Fibroblast of mammary gland (primary cell): Measurements from ENCODE around the gene SLC6A11.
A peak's percentile ranks its signal among the peaks of the same experiment; 100 is the strongest.

Experiments used
- DNase-seq: peaks from one replicate; pipeline ENCODE4 v3.0.0-alpha.2; 2010; ENCODE audit warnings: low read depth
- H3K4me3 ChIP-seq: 2 replicates; pipeline ENCODE4 v1.5.1; 2011; ENCODE audit warnings: low read depth, mild to moderate bottlenecking, low read length, moderate library complexity; ENCODE audit not compliant: control insufficient read depth
- CTCF ChIP-seq: conservative IDR thresholded peaks from 2 replicates; pipeline ENCODE4 v1.5.1; 2011; ENCODE audit warnings: low read depth, low read length, inconsistent platforms; ENCODE audit not compliant: control insufficient read depth, insufficient read depth

The SLC6A11 gene

GRCh38 chr3:10925436-10926255 lies 109.6 kb downstream of the SLC6A11 start:
- no peak for TF ChIP-seq CTCF
- no peak overlapping the region for H3K4me3 ChIP-seq
- no peak for DNase-seq

- no peak for TF ChIP-seq CTCF
- no peak for DNase-seq
- H3K4me3 ChIP-seq: no peak overlapping the region
These were observed 110.3 kb downstream of the SLC6A11 start for GRCh38 chr3:10926256-10926810.

GRCh38 chr3:10926811-10927521 lies 110.9 kb downstream of the SLC6A11 start:
- H3K4me3 ChIP-seq: no peak overlapping the region
- peak; percentile 4 for DNase-seq
- no peak for TF ChIP-seq CTCF

- H3K4me3 ChIP-seq: no peak overlapping the region
- no peak for DNase-seq
- no peak for TF ChIP-seq CTCF
These were observed 111.5 kb downstream of the SLC6A11 start for GRCh38 chr3:10927551-10927950.

- no peak for DNase-seq
- no peak overlapping the region for H3K4me3 ChIP-seq
- TF ChIP-seq CTCF: no peak
These were observed 112.5 kb downstream of the SLC6A11 start for GRCh38 chr3:10928407-10928960.

- no peak overlapping the region for H3K4me3 ChIP-seq
- TF ChIP-seq CTCF: no peak
- no peak for DNase-seq
These were observed 113.0 kb downstream of the SLC6A11 start for GRCh38 chr3:10928961-10929471.
